ENCODE data around the gene ETV2.
A peak's percentile ranks its signal among the peaks of the same experiment; 100 is the strongest.
"Not testable (repeated sequence)": the region's sequence is repeated elsewhere in the genome, so short reads cannot be mapped to it uniquely, and the experiment has no call there.

Gene ETV2

DNA sequence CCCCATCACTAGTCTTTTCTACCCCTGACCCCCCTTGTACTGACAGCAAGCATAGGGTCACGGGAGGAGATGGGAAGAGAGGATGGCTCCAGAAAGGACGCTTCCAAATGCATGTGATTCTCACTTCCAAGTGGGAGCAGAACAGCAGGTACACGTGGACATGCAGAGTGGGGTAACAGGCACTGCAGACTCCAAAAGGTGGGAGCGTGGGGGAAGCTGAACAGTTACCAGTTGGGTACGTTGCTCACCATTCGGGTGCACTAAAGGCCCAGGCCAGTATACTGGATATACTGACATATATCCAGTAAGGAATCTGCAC is 2.3 kb upstream of the ETV2 start:
- intact Hi-C loops (cut with micrococcal nuclease): no loop called here
- Mint-ChIP-seq H3K36me3 (ENCODE audit: low read depth) (peaks cover 42% of the 10 kb centered on the region), H3K27me3 (no peaks in the 10 kb centered on the region), H3K27ac (no peak overlapping the region), H3K4me3 (no peak overlapping the region), H3K9me3 (no peaks in the 10 kb centered on the region), H3K4me1 (ENCODE audit: low read depth) (peaks cover 20% of the 10 kb centered on the region)

DNA sequence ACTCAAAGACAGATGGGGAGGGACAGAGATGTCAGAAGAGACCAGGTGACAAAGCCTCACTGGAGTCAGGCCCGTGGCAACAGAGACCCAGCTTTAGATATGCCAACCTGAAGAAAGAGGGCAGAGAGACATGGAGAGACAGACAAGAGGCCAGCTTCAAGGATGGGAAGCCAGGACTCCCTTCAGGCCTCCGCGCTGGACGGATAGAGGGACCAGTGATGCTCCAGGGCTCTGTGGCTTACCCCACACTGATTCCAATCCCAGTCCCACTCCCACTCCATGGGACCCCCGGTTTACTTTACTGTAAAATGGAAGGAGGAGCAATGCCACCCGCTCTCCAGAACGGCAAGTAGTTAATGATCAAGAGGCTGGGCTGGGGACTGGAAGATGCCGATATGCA is 1.7 kb upstream of the ETV2 start:
- intact Hi-C loops (cut with micrococcal nuclease): loop anchor here (10.0 kb wide), 1 partner anchor 105 kb away; the partner anchor contains the start of genes IGFLR1, LIN37, PSENEN and U2AF1L4
- Mint-ChIP-seq H3K4me3 (no peak overlapping the region), H3K9me3 (no peaks in the 10 kb centered on the region), H3K27me3 (no peaks in the 10 kb centered on the region), H3K36me3 (ENCODE audit: low read depth) (peaks cover 37% of the 10 kb centered on the region), H3K4me1 (ENCODE audit: low read depth) (peaks cover 26% of the 10 kb centered on the region), H3K27ac (no peak overlapping the region)

DNA sequence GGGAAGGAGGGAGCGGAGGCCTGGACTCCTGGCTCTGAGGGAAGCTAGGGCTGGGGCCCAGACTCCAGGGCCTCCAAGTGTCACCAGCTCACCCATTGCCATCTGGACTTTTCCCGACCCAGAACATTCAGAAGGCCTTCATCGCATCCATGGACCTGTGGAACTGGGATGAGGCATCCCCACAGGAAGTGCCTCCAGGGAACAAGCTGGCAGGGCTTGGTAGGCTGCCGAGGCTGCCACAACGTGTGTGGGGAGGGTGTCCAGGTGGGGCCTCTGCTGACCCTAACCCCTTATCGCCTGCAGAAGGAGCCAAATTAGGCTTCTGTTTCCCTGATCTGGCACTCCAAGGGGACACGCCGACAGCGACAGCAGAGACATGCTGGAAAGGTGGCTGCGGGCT is 767 bp downstream of the ETV2 start:
- no peaks in the 10 kb centered on the region for H3K27me3 Mint-ChIP-seq
- no peaks in the 10 kb centered on the region for H3K9me3 Mint-ChIP-seq

DNA sequence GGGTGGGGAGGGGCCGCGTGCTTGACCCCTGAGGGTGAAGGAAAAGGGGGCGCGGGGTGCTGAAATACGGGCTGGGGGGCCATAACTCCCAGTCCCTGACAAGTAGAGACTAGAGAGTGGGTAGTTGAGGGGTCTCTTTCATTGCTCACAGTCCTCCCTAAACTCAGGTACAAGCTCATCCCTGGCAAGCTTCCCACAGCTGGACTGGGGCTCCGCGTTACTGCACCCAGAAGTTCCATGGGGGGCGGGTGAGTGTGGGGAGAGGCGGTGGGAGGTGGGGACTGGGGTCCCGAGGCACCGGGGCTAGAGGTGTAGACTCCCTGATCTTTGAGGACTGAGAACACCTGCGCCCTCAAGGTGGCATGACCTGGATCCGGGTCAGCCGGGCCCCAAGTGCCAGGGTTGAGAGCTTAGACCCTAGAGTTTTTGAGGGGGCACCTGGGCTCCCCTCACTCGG is 1.3 kb downstream of the ETV2 start:
- Mint-ChIP-seq H3K27ac (peak overlapping the region; percentile 76), H3K9me3 (no peaks in the 10 kb centered on the region), H3K27me3 (no peaks in the 10 kb centered on the region), H3K4me1 (ENCODE audit: low read depth) (peaks cover 42% of the 10 kb centered on the region), H3K36me3 (ENCODE audit: low read depth) (peaks cover 7% of the 10 kb centered on the region), H3K4me3 (peak overlapping the region; percentile 82)
- intact Hi-C loops (cut with micrococcal nuclease): loop anchor here (1.0 to 10.0 kb wide), 2 partner anchors 15 to 102 kb away; partner anchors contain the start of genes IGFLR1, LIN37, PSENEN and U2AF1L4

More for the DNA sequence above, 767 bp downstream of the ETV2 start:
- H3K4me3 Mint-ChIP-seq: peak overlapping the region; percentile 37
- intact Hi-C loops (cut with micrococcal nuclease): loop anchor here (10.0 kb wide), 1 partner anchor 102 kb away; the partner anchor contains the start of genes IGFLR1, LIN37, PSENEN and U2AF1L4
- H3K27ac Mint-ChIP-seq: peak overlapping the region; percentile 76
- peaks cover 42% of the 10 kb centered on the region for H3K4me1 Mint-ChIP-seq (ENCODE audit: low read depth)
- H3K36me3 Mint-ChIP-seq (ENCODE audit: low read depth): peaks cover 12% of the 10 kb centered on the region

DNA sequence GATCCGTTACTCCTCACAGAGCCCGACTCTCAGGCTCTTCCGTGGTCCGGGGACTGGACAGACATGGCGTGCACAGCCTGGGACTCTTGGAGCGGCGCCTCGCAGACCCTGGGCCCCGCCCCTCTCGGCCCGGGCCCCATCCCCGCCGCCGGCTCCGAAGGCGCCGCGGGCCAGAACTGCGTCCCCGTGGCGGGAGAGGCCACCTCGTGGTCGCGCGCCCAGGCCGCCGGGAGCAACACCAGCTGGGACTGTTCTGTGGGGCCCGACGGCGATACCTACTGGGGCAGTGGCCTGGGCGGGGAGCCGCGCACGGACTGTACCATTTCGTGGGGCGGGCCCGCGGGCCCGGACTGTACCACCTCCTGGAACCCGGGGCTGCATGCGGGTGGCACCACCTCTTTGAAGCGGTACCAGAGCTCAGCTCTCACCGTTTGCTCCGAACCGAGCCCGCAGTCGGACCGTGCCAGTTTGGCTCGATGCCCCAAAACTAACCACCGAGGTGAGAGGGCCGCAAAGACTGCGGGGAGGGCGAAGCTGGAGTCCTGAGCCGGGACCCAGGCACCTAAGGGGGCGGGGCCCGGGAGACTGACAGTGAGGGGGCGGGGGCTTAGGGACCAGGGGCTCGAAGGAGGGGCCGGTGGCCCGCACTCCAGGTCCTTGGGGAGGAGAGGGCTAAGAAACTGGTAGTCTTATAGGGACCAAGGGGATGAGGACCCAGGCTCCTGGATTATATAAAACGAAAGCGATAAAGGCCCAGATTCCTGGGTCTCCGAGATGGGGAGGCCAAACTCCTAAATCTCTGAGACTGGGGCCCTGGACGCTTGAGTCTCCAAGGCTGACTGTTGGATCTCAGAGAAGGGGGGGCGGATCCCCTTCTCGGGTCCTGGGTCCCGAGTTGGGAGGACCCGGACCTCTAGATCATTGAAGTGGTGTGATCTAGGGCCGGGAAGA is 2.0 kb downstream of the ETV2 start:
- Mint-ChIP-seq H3K27ac (peak overlapping the region; percentile 76), H3K9me3 (no peaks in the 10 kb centered on the region), H3K36me3 (ENCODE audit: low read depth) (peaks cover 7% of the 10 kb centered on the region), H3K4me3 (peak overlapping the region; percentile 82), H3K4me1 (ENCODE audit: low read depth) (peaks cover 42% of the 10 kb centered on the region), H3K27me3 (no peaks in the 10 kb centered on the region)
- intact Hi-C loops (cut with micrococcal nuclease): loop anchor here (1.0 to 10.0 kb wide), 2 partner anchors 15 to 101 kb away; partner anchors contain the start of genes IGFLR1, LIN37, PSENEN and U2AF1L4

DNA sequence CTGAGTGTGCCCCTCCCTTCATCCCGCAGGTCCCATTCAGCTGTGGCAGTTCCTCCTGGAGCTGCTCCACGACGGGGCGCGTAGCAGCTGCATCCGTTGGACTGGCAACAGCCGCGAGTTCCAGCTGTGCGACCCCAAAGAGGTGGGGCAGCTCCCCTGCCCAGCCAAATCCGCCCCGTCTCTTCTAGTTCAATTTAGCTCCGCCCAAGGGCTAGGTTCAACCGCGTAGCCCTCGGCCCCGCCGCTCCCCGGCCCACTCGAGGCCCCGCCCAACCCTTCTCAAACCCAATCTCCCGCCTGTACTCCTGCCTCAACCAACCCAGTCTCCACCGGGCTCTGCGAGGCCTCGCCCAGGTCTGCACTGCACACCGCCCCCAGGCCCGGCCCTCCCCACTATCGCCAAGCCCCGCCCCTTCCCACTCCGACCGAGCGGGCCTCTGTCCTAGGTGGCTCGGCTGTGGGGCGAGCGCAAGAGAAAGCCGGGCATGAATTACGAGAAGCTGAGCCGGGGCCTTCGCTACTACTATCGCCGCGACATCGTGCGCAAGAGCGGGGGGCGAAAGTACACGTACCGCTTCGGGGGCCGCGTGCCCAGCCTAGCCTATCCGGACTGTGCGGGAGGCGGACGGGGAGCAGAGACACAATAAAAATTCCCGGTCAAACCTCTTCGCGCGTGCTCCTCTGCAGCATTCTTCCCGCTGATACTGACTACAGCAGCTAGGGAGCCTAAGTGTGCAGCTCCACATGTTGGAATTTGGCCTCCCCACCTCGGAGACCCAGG is 2.9 kb downstream of the ETV2 start:
- peak overlapping the region; percentile 82 for H3K4me3 Mint-ChIP-seq
- no peaks in the 10 kb centered on the region for H3K9me3 Mint-ChIP-seq
- peaks cover 14% of the 10 kb centered on the region for H3K36me3 Mint-ChIP-seq (ENCODE audit: low read depth)
- no peaks in the 10 kb centered on the region for H3K27me3 Mint-ChIP-seq
- peaks cover 51% of the 10 kb centered on the region for H3K4me1 Mint-ChIP-seq (ENCODE audit: low read depth)
- peak overlapping the region; percentile 76 for H3K27ac Mint-ChIP-seq
- intact Hi-C loops (cut with micrococcal nuclease): loop anchor here (10.0 kb wide), 1 partner anchor 100 kb away; the partner anchor contains the start of genes IGFLR1, LIN37, PSENEN and U2AF1L4

DNA sequence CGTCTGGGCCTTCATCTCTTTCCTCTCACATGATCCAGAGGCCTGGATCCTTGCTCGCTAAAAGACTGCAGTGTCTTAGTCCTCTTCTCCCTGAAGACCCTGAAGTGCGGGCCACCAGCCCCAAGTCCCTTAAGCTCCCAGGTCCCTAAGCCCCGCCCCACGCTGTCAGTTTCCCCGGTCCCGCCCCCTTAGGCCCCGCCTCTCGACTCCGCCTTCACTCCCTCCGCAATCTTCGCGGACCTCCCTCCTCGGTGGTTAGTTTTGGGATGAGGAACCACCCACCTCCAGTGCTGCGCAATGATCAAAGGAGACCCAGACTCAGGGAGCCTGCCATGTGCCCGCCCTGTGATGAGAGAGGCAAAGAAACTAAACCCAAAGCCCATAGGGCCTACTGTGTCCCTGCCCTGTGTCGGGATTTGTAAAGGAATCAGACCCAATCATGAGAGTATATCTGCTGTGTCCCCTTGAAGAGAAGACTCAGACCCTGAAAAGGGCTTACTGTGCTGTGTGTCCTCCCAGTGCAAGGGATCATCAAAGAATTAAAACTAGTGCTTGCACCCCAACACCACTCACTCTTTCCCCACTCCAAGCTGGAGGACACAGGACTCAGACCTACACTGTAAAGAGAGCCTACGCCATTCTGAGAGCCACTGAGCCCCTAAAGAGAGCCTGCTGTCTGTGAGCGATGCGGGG is 3.6 kb downstream of the ETV2 start:
- Mint-ChIP-seq H3K9me3 (no peaks in the 10 kb centered on the region), H3K36me3 (ENCODE audit: low read depth) (peaks cover 14% of the 10 kb centered on the region), H3K4me1 (ENCODE audit: low read depth) (peaks cover 55% of the 10 kb centered on the region), H3K4me3 (peak overlapping the region; percentile 82), H3K27me3 (no peaks in the 10 kb centered on the region), H3K27ac (peak overlapping the region; percentile 76)
- intact Hi-C loops (cut with micrococcal nuclease): loop anchor here (10.0 kb wide), 1 partner anchor 100 kb away; the partner anchor contains the start of genes IGFLR1, LIN37, PSENEN and U2AF1L4

DNA sequence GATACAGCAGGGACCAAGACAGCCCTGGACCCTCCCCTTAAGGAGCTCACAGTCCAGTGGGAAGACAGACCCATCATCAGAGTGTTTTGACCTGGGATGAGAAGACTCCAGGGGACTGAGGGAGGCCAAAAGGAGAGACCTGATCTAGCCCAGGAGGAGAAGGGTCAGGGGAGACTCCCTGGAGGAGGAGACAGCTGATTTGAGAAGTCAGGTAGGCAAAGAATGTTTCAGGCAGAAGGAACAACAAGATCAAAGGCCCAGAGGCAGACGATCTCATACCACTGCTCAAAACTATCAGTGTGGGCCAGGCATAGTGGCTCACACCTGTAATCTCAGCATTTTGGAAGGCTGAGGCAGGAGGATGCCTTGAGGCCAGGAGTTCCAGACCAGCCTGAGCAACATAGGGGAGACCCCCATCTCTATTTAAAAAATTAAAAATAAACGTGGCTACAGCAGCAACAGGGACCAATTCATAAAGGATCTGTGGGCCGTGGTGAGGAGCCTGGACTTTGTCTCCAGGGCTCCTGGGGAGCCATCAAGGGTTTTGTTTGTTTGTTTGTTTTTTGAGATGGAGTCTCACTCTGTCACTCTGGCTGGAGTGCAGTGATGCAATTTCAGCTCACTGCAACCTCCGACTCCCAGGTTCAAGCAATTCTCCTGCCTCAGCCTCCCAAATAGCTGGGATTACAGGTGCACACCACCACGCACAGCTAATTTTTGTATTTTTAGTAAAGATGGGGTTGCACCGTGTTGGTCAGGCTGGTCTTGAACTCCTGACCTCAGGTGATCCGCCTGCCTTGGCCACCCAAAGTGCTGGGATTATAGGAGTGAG is 4.4 kb downstream of the ETV2 start:
- H3K36me3 Mint-ChIP-seq (ENCODE audit: low read depth): peaks cover 16% of the 10 kb centered on the region
- intact Hi-C loops (cut with micrococcal nuclease): loop anchor here (10.0 kb wide), 1 partner anchor 99 kb away; the partner anchor contains the start of genes IGFLR1, LIN37, PSENEN and U2AF1L4
- H3K4me3 Mint-ChIP-seq: no peak overlapping the region
- no peaks in the 10 kb centered on the region for H3K27me3 Mint-ChIP-seq
- H3K9me3 Mint-ChIP-seq: no peaks in the 10 kb centered on the region
- H3K27ac Mint-ChIP-seq: peak overlapping the region; percentile 76
- peaks cover 63% of the 10 kb centered on the region for H3K4me1 Mint-ChIP-seq (ENCODE audit: low read depth)

DNA sequence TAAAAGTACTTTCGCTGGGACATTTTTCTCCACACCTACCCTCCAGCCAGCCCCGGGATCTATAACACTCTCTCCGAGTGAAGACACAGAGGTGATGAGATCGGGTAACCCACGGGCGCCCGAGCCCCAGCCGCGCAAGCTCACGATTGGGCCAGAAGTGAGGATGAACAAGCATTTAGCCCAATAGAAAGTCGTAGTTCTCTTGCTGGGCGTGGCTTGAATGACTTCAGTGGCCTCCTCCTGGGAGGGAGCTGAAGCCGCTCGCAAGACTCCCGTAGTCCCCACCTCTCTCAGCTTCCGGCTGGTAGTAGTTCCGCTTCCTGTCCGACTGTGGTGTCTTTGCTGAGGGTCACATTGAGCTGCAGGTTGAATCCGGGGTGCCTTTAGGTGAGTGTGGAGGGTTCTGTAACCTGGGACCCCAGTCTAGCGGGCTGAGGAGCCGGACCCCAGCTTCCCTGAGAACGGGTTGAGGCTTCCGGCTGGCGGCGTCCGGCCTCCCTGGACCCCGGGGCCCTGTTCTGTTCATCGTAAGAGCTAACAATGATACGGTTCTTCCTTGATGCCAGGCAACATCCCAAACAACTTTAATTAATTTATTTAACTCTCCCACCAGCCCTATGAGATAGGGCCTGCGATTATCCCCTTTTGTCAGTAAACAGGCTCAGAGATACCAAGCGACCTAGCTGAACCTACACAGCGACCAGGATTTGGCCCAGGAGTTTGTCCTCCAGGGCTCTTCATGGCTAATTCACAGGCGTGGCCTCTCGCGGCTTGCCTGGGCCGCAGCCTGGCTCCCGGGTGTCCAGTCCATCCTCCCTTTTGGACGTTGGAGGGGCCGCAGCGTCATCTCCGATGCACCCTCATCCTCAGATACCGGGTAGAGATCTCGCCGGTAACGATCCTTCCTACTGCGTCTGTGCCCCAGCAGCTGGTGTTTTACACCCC is 6.7 kb downstream of the ETV2 start, which contains the start of gene COX6B1:
Gene COX6B1, plus strand, starts transcription at position 307 of the 945 bp plus-strand sequence. CDS start 2,921 bp downstream, outside the sequence.
- Mint-ChIP-seq H3K36me3 (ENCODE audit: low read depth) (peaks cover 40% of the 10 kb centered on the region), H3K9me3 (no peaks in the 10 kb centered on the region), H3K4me1 (ENCODE audit: low read depth) (peaks cover 55% of the 10 kb centered on the region), H3K27ac (peak within 1 kb of the TSS; percentile 97), H3K27me3 (no peaks in the 10 kb centered on the region), H3K4me3 (peak within 1 kb of the TSS; percentile 89)
- intact Hi-C loops (cut with micrococcal nuclease): loop anchor here (1.0 to 10.0 kb wide), 2 partner anchors 20 to 97 kb away; partner anchors contain the start of genes IGFLR1, LIN37, PSENEN and U2AF1L4

DNA sequence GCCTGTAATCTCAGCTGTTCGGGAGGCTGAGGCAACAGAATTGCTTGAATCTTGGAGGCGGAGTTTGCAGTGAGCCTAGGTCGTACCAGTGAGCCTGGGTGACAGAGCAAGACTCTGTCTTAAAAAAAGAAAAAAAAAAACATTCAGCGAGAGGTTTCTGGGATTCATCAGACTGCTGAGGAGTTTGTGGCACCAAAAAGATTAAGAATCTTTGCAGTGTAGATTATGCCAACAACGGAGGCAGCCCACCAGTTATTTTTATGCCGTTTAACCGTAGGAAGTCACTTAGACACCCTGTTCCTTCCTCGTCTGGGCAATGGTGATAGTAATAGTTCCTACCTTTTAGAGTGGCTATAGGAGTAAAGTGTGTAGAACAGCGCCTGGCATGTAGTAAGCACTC is 9.0 kb downstream of the ETV2 start:
- peak overlapping the region; percentile 9 for H3K27ac Mint-ChIP-seq
- intact Hi-C loops (cut with micrococcal nuclease): no loop called here
- peaks cover 41% of the 10 kb centered on the region for H3K4me1 Mint-ChIP-seq (ENCODE audit: low read depth)
- no peaks in the 10 kb centered on the region for H3K27me3 Mint-ChIP-seq
- H3K36me3 Mint-ChIP-seq (ENCODE audit: low read depth): peaks cover 63% of the 10 kb centered on the region
- H3K9me3 Mint-ChIP-seq: no peaks in the 10 kb centered on the region
- H3K4me3 Mint-ChIP-seq: no peak overlapping the region

DNA sequence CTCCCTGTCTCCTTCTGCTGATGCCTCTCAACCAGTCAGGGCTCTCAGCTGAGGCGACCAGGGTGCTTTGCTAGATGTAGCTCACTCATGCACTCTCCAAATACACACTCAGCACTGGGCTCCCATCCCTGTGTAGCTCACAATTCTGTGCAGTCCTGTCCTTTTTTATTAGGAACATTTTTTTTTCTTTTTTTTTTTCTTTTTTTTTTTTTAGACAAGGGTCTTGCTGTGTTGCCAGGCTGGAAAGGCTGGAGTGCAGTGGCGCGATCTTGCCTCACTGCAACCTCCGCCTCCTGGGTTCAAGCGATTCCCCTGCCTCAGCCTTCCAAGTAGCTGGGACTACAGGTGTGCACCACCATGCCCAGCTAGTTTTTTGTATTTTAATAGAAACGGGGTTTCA is 13.3 kb downstream of the ETV2 start:
- Mint-ChIP-seq H3K4me1 (ENCODE audit: low read depth) (peaks cover 24% of the 10 kb centered on the region), H3K36me3 (ENCODE audit: low read depth) (peaks cover 90% of the 10 kb centered on the region)
- H3K4me3 Mint-ChIP-seq; intact Hi-C loops (cut with micrococcal nuclease); H3K27ac Mint-ChIP-seq; H3K9me3 Mint-ChIP-seq; H3K27me3 Mint-ChIP-seq: not testable (repeated sequence)
